ENCODE results near the gene NEURL3.

Gene NEURL3

DNA sequence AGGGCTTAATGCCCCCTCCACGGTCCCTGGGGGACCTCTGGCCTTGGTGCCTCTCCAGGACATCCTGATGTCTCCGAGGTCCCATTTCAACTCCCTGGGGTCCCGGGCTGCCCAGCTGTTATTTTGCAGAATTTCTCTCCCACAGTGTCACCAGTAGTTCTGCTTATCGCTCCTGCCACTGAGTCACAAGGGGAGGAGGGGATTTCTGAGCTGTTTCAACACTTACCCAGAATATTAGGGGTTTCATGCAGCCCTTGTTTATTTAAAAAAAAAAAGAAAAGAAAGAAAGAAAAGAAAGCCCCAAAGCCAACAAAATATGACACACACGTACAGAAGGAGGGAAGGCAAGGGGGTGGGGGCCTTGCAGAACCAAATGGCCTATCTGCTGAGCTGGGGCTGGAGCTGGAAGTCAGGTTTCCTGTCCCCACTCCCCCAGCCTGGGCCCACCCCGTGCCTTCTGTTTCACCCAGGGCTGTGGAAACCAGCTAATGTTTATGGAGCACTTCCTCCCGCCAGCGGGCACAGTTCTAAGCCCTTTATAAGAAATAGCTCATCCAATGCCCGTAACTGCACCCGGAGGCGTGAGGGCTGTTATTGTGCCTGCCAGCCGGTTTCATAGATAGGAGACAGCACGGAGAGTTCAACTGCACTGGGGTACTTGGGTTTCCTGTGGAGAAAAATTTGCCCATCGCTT, 23.0 kb upstream of the NEURL3 start:
- DNase-seq (ENCODE audit: low read depth in 1 of 2, low spot score in 1 of 2) = peak; percentile 58

DNA sequence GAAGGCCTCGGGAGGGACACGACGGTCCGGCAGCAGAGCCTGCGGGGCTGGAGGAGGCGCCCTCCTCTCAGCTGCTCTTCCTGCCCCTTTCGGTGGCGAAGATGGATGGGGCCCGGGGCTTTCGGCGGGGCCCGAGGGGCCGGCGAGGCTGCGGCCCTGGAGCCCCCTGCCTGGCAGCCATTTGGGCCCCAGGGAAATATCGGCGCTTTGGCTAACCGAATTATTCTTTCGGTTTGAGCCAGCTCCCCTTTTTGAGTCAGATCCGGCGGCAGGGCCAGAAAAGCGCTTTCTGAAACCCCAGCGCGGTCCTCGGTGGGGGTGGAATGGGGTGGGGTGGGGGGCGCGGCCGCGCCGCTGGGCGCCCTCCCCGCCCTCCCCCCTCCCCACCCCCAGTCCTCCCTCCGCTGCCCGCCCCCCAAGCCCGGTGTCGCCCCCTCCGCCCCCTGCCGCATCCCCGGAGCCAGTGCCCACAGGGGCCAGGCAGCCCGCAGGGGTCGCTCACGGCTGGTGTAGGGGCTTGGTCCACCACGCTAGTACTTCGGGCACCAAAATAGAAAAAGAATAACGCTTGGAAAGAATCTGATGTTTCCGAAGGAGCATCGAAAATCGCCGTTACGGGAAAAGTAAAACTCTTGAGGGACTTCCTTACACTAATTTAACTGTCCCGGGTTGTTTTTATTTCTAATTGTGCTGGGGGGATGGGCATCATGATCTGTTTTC, 22.3 kb upstream of the NEURL3 start:
- peak; percentile 46 to 50 for DNase-seq (ENCODE audit: low read depth in 1 of 2, low spot score in 1 of 2)

DNA sequence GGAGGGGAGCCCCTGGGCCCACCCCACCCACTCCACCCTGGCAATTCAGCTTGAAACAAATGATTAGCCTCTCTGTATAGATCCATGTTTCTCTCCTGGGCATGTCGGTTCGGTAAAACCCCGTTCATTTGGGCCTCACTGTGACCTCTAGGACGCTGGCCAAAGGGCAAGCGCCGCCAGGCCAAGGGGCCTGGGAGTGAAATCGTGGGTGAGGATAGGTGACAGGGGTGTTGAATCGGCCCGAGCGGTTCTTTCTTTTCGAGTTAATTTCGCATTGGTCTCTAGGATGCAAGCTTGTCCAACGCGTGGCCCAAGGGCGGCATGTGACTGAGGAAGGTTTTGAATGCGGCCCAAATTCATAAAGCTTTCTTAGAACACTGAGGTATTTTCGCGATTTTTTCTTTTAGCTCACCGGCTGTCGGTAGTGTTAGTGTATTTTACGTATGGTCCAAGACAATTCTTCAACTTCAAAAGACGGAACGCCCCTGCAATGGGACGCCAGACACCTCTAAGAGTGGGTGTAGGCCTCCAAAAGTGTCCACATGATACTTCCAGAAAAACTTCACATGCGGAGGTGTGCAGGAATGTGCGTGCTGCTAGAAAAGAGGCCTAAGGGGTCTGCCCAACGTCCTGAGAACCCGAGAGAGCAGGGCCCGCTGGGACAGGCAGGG, 21.6 kb upstream of the NEURL3 start:
- no peak for DNase-seq (ENCODE audit: low read depth in 1 of 2, low spot score in 1 of 2)

DNA sequence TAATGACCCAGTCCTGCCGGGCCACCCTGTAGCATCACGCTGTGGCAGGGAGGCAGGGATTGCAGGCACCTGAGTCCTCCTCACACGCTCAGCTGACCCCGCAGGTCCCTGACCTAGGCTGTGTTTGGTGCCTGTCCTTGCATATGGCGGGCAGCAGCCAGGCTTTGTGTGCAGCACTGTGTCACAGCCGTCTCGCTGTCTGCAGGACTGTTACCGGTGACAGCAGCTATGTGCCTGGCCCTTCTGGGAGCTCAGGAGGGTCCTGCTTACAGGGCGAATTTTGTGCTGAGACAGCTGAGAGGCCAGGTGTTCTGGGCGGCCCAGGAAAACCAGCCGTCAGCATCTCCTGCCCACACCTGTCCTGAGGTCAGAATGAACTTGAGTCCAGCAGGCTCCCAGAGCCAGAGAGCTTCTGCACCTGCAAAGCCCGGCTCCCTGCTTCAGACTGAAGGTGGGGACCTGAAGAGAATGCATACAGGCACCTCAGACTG, 21.0 kb upstream of the NEURL3 start:
- no peak for DNase-seq (ENCODE audit: low read depth in 1 of 2, low spot score in 1 of 2)

DNA sequence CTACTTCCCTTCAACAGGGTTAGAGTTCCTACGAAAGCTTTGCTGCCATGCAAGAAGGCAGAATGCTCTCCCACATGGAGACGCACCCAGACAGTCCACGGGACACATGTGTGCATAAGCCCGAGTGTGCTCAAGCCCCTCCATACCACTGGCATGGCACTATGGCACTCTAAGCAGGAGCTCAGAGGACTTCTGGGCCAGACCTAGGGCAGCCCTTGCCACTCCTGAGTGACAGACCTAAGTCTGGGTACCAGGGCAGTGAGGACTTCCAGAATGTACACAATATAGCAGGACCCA, 20.0 kb upstream of the NEURL3 start:
- no peak for DNase-seq (ENCODE audit: low read depth in 1 of 2, low spot score in 1 of 2)

DNA sequence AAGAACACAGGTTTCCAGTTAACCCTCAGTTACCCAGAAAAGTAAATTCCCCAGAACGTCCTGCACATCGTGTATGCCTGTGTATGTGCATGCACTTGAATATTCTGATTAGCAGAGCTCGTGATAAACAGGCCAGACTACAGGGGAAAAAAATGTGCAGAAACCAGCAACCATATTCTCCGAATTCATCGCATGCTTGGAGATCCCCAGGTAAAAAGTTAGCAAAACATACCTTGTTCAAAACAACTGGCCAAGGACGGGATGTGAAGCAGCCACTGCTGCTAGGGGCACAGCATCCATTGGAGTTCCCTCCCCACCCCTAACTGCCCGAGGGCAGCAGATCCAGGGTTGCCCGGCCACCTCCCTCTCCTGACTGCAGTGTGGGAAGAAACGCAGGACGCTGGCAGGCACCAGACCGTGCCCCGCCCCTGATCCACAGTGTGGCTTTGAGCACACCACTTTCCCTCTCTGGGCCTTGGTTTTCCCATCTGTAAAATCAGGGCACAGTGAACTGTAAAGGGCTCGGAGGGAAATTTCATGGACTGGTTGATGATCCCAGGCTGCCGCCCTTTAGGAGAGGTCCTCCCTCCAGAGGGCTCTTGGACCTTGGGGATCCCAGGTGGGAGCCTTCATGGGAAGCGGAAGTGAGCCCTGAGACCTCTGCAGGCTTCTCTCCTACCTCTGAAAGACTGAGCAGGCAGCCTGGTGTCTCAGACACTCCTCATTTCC, 19.5 kb upstream of the NEURL3 start:
- DNase-seq (ENCODE audit: low read depth in 1 of 2, low spot score in 1 of 2) = no peak

DNA sequence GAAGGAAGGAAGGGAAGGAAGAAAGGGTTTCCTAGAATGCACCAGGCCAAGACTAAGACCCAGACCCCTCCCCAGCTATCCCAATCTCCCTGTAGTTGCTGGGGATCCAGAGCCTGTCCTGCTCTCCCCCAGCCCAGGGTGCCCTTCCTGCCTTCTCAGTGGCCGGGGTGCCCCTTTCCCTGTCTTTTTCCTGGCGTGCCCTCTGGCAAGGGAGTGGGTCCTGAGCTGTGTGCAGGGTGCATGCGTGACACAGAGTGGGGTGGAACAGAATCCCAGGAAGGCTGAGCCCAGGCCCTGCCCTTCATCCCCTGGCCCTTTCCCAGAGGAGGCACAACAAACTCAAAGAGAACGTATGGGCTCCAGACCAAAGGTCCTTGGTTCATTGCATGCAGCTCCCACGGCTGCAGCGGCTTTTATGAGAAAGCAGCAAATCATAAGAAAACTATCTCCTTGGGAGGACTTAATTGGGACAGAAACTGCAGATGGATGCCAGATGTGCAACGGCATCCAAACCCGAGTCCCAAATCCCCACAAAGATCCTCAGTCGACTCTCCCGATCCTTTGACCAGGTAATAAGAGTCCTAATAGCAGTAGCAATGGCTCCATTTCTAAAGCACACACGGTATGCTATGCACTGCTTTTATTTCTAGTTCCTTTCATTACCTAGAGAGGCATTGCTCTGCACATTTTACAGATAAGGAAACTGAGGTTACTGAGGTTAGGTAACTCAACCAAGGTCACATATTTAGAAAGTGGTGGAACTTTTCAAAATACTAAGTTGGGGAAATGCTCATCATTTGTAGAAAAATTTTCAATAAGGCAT, 18.7 kb upstream of the NEURL3 start:
- no peak for DNase-seq (ENCODE audit: low read depth in 1 of 2, low spot score in 1 of 2)

DNA sequence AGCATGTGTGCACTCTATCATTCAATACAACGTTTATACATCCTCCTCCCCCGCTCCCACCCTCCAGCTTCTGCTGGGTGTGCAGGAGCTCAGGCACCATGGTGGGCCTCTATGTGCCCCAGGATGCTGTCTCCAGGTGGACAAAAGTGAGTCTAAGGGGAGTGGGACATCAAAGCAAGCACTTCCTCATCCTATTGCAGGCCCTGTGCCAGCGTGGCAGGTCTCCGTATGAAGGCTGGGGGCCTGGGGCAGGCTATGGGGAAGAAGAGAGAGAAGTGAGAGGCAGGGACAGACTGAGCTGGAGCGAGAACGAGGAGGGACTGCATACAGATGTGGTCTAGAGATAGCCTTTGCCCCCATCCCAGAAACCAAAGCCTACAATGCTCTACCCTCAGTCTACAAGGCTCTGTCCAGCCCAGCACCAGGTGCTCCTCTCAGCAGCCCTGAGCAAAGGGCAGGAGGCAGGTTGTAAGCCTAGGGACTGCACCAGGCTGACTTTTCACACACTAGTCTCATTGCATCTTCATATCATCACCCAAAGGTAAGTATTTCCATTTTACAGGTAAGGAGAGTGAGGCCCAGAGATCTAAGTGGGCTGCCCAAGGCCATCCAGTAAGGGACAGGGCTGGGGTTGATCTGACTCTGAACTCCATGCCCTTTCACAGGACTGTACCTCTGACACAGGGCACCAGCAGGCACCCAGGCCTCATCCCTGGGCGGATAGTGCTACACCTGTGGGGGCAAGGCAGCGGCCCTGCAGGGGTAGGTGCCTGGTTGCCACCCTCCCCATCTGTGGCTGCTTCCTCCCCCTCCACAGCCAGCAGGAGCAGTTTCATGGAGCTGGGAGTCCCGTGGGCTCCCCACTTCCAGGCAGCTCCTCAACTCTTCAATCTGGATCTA, 17.4 kb upstream of the NEURL3 start:
- no peak for DNase-seq (ENCODE audit: low read depth in 1 of 2, low spot score in 1 of 2)

DNA sequence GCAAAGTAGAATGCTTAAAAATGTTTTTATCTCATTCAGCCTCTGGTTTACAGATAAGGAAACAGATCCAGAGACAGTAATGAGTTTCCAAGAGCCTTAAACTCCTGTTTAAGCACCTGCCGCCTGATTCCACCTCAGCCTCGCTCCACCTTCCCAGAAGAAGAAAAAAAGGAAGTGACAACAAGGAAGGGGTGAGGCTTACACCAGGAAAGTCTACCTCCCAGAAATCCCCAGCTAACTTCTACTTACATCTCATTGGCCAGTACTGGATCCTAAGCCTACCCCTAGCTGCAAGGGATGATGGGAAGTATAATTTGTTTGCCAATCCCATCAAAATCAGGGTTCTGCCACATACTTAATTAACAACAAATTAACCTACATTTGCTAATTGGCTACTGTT, 16.1 kb upstream of the NEURL3 start:
- DNase-seq (ENCODE audit: low read depth in 1 of 2, low spot score in 1 of 2) = no peak

DNA sequence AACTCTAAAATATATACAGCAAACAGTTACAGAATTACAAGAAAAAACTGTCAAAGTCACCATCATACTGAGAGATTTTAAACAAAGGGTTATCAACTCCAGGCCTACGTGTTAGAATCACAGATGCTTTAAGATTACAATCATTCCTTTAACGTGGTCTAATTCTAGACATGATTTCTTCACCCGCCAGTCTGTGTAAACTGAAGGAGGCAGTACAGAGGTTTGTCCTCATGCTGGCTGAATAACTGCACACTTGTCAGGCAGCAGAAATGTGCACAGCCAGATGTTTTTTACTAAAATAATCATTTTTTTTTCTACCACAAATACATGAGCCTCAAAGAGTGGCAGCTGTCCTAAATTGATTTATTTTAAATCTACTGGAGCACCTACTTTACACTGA, 15.5 kb upstream of the NEURL3 start:
- DNase-seq (ENCODE audit: low read depth in 1 of 2, low spot score in 1 of 2) = no peak

DNA sequence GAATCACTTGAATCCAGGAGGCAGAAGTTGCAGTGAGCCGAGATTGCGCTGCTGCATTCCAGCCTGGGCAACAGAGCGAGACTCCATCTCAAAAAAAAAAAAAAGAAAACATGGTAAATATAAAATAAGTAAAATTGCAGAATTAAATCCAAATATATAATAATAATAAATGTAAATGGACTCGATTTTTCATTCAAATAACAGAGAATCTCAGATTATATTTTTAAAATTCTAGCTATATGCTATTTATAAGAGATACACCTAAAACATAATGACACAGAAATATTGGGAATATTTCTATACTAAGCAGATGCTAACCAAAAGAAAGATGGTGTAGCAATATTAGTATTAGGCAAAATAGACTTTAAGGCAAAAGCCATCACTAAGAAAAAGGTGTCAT, 15.1 kb upstream of the NEURL3 start:
- no peak for DNase-seq (ENCODE audit: low read depth in 1 of 2, low spot score in 1 of 2)

DNA sequence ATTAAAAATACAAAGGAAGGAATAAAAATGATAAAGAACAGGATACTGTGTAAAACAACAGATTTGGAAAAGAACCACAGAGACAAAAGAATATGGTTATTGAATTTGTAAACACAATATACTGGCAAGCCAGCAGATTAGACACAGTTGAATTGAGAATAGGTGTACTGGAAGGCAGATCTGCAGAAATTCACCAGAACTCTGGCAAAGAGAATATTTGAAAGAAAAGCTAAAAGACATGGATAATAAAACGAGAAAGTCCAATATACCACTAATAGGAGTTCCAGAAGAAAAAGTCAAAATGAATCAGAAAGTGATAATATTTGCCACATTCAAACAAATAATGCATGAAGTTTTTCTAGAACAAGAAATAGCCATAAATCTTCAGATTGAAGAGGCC, 11.9 kb upstream of the NEURL3 start:
- no peak for DNase-seq (ENCODE audit: low read depth in 1 of 2, low spot score in 1 of 2)

DNA sequence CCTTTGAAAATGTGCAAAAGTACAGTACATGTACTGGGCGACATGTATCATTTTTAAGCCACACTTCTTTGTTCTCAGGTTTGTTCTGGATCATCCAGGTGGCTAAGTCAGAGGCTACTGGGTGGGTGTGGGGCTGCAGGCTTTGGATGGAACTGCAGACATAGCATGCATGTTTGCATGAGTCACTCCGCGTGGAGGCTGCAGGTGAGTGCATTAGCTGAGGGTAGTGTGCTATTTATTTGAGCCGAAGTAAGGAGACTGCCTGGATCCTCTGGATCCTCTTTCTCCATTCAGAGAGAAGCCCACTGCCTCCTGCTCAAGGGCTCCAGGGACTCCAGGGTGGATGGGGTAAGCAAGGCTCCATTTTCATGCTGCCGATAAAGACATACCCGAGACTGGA, 9.4 kb upstream of the NEURL3 start:
- no peak for DNase-seq (ENCODE audit: low read depth in 1 of 2, low spot score in 1 of 2)

DNA sequence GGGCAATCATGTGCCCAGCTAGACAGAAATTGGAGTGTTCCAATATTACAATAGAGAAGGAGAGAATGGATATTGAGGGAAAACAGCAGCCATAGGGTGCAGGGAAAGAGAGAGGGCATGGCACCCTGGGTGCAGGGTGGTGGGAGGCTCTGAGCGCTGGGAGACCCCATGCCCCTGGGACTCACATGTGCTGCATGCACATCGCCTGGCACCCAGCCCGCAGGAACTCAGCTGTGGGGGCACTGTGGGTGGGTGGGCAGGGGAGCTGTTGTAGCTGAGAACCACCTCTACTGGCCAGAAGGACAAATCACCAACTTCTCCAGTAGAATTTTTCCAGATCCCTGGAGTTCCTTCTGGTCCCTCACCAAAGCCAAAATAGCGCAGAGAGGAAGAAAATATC, 7.2 kb upstream of the NEURL3 start:
- DNase-seq (ENCODE audit: low read depth in 1 of 2, low spot score in 1 of 2) = no peak

DNA sequence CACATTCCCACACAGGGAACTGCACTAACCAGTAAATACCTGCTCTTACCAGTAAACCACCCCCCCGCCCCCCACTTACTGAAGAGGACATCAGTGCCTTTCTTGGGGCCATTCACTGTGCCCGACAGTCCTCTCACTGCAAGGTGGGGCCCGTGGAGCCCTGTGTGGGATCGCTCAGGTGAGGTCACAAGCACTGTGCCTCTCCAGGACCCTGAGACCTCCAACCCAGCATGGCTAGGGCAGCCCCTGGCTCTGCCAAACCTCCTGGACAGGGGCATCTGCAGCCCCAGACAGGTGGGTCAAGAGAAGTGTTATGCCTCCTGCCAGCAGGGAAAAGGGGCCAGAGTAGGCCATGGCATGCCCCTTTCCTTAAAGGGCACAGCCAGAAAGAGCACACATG, 6.7 kb upstream of the NEURL3 start:
- DNase-seq (ENCODE audit: low read depth in 1 of 2, low spot score in 1 of 2) = no peak

DNA sequence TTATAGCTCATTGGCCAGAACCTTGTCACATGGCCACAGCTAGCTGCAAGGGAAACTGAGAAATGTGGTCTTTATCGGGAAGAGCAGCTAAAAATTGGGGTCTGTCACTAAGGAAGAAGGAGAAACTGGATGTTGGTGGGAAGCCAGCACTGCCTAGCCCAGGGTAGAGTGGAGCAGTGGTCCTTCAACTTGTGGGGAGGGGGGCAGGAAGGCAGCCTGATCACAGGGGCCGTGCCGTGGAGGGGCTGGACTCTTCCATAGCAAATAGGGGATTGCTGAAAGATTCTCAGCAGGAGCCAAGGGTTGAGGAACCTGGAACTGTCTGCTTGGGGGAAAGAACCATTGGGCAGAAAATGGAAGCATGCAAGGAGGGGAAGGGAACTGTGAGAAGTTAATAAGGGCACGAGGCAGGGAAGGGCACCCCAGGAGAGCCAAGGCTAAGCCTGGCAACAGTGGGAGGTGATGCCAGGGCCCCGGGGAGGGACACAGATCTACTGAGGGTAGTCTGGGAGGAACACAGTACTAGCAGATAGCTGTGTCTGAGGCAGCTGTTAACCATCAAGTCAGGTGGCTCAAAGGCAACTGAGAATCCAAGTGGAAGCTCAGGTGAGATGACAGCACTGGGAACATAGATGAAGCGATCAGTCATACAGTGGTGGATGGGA, 5.9 kb upstream of the NEURL3 start:
- no peak for DNase-seq (ENCODE audit: low read depth in 1 of 2, low spot score in 1 of 2)

DNA sequence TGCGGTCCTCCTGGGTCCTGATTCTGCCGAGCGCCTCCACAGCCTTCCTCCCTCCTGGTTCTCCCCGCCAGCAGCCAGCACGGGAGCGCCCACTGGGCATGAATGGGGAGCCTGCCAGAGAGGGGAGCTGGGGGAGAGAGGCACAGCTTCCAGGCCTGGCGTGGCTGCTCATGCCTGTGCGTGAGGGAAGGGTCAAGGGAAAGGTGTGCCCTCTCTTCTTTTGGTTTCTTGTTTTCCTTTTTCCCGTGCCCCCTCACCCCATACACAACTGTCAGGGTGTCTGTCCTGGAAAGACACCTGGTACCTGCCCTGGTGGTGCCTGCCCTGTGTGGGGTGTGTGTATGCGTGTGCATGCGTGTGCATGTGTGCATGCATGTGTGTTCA, 4.7 kb upstream of the NEURL3 start:
- DNase-seq (ENCODE audit: low read depth in 1 of 2, low spot score in 1 of 2) = no peak

DNA sequence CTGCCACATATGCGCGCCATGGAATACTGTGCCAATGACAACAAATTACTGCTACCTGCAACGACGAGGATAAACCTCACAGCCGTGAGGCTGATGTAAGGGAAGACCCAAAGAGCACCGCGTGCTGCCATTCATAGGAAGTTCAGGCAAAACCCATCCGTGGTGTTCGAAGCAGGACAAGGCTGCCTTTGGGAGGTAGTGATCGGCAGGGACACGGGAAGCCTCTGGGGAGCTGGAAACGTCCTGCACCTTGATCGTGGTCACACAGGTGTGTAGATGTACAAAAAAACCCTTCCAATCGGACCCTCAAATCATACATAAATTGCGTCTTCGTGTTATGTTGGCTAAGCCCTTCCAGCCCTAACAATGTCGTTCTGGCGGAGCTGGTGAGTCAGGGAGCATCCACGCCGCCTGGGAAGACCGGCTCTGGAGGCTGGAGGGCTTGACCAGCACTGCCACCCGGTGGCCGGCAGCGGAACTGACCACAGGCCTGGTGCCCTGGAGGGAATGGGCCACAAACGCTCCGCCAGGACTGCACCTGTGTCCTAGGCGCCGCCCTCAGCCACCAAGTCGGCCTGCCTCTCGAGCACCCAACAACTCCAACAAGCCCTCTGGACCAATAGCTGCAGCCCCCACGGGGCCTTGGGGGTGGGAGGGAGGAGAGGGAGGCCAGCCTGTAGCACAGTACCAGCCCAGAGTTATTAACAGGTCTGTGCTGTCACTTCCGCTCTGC, 4.1 kb upstream of the NEURL3 start:
- peak; percentile 49 to 52 for DNase-seq (ENCODE audit: low read depth in 1 of 2, low spot score in 1 of 2)
